NOMO-1 (cell line): ENCODE data around the gene MAT2B.
A peak's percentile ranks its signal among the peaks of the same experiment; 100 is the strongest.

ENCODE experiments used
- DNase-seq, 2 experiments: peaks; one replicate each; lab custom pipeline; 2025; ENCODE audit not compliant: unreplicated experiment in 2 of 2; lab: John Stamatoyannopoulos, UW

The MAT2B gene

DNA sequence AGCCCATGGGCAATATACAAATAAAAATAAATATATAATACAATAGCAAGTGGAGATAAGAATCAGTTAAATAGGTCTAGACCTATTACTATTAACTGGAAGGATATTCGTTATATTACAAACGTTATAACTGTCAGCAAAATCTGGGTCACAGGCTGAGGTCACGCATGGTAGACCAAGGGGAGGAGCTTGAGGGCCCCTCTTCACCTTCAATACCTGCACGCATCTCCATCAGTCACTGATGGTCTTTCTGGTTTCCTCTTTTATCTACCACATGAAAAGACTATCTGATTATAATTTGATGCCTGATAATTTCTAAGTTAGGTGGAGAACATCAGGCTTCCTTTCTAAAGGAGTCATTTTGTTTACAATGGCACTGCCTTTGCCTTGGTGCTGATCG is 43.2 kb downstream of the MAT2B start:
- DNase-seq = no peak

DNA sequence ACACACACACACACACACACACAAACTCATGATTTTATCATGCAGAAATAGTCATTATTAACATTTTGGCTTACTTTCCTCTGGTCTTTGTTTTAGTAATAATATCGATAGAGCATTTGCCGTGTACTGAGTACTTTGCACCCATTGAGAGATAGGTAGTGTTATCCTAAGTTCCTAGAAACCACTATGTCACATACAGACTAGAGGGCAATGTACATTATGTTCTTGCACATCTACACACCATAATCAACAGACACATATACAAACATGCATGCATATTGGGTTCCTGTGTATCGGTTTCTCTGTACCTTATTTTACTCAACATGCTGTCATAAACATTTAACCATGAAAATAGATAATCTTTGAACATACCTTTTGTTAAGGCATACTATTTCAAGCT is 45.7 kb downstream of the MAT2B start:
- DNase-seq = no peak

DNA sequence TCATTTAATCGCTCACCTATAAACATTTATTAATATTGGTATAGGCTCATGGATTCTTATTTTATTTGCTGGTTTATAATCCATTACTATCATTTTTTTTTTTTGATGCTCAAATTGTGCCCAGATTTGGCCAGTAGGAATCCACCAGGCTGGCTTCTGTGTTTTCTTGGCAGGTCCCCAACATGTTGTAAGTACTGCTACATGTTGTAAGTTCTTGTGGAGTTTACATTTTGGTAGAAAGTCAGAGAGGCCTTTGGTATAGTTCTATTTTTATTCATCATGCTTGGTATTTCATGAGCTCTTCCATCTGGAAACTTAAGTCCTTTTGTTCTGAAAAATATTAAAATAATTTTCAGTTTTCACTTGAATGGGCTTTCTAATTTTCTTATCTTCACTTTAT is 47.1 kb downstream of the MAT2B start:
- no peak for DNase-seq

DNA sequence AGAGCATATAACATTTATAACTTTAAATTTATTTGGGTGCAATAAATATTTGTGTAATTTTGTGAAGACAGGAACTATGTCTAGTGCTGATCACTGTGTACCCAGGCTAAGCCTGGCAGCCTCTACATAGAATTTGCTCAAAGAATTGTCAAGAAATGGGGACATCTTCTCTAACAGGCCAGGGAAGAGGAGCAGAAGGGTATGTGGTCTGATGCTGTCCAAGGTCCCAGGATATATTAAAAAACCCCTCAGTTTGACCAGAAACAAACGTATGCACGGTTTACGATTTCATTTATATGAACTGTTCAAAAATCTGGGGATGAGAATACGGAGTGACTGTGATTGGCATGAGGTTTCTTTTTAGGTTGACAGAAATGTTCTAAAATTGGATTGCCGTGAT is 55.9 kb downstream of the MAT2B start:
- DNase-seq = no peak

DNA sequence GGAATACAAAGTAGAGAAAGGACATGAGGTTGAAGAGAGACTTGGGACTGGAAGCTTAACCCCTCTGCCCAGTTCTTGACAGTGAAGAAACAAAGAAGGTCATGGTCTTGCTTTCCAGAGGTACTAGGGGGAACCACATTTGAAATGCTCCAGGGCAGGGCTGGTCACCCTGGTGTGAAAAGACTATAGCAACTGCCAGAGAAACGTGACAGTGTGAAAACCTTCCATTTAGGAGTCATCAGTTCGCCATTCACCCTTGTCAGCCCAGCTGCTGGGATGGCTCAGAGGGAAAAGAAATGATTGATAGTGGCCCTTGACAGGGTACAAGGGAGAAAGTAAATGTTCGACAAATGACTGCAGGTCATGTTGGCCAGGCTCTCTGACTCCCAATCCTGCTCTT is 56.7 kb downstream of the MAT2B start:
- no peak for DNase-seq

DNA sequence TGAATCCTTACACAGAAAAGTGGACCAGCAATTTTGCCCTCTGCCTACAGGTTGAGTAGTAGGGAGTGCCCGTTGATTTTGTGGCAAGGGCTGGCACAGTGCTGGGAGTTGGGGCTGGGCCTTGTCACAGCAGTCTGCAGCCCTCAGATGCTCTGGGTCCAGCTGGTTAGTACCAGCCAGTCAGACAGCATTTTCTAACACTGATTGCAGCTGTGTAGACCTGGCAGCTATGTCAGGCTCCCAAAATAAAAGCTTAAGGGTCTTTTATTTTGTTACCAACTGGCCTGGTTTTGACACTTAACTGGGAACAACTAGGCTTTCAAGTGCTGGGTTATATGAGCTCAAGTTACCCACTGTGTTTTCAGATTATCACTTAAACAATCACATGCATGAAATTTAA is 57.7 kb downstream of the MAT2B start:
- no peak for DNase-seq

DNA sequence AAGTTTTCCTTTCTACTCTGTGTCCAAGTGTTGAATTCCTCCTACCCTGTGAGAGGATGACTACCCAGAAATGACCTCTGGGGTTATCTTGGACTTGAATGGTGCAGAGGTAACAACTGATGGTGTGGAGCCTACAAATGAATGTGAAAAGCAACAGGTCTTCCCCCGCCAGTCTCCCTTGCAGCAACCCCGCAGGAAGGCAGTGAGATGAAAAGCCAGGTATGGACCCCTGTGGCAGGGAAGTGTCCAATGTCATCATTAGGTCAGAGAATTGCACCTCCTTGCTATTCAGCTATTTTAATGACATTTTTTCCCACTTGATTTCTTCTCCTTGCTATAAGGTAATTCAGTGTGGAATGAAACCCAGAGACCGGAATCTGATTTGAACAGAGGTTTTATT is 58.5 kb downstream of the MAT2B start:
- DNase-seq = no peak

DNA sequence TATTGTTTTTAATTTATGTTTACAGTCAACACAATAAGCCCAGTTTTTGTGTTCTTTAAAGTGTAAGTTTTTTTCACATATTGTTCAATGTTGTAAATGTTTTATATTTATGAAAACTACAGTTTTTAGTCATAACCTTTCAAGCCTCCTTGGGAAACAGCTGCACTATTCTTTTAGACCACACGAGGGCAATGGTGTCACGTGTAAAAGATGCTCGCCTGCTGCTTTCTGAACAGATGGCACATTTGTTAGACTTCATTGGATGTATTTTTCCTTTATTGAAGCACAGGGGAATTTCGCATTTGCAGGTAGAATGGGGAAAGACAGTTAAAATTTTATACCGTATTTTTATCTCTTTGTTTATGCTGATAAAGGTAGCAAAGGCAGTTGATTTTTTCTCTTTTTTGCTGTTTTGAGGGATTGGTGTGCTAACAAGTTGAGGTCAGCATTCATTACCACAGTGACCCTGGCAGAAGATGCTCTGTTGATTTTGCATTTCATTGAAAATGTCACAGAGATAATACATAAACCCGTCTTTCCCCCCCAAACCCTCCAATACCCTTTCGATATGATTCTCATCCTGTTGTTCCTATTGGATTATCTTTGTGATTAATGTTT is 59.0 kb downstream of the MAT2B start:
- peak in 1 of 2 experiments; percentile 50 for DNase-seq

DNA sequence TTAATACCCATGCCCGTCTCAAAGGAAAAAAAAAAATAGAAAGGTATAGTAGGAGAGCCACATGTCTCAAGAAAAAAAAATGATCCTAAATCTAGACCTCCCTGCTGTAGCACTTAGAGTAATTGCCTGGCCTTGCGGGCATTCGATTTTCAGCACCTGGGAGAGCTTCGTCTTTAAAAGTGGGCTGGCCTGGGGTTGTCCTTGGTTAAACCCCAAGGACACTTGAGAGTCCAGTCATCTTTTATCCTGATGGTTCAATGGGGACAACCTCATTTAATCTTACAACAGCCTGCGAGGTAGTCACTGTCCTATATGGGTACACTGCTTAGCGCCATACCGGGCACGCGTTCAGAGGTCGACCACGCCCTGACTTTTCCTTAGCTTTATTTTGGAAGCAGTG is 60.1 kb downstream of the MAT2B start:
- DNase-seq = no peak

DNA sequence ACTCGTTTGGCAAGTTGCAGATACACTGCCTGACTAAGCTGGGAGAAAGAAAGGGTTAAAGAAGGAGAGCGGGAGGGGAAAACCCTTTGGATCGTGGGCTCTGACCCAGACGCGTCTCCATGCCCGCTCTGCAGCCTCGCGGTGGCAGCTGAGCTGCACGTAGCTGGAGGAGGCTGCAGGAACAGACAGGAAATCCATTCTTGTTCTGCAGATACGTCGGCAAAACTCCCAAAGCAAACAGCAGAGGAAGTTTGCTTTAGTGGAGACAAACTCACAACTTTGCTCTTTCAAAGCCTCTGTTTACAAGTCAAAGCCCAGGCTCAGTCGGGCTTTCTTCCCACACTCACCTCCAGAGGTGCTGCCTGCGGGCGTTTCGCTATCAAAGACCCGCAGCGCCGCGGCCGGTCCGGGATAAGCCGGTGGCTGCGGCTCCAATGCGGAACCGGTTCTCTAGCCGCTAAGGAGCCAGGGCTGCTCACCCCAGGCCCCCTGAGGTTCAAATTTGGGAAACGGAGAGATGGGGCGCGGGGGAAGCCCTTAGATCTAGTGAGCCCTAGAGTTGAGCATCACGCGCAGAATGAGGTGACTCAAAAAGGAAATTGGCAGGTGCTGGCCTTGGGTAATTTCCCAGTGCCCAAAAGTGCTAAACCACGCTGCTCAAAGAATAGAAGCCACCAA is 60.7 kb downstream of the MAT2B start:
- no peak for DNase-seq

DNA sequence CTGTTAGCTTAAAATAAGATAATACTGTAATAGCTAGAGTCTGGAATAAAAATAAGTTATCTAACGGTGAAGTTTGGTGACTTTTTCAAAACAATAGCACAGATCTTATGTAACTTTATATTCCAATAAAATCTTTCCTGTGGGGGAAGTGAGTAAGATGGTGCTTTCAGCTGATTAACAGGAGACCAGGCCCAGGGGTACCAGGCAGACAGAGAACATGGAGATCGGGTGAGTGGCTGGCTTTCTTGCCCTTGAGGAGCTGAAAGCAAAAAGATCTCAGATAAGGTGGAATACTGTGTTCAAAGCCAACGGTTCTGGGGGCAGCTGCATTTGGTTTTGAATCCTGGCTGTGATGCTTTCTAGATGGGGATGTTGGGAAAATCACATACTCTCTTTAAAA is 61.3 kb downstream of the MAT2B start:
- no peak for DNase-seq

DNA sequence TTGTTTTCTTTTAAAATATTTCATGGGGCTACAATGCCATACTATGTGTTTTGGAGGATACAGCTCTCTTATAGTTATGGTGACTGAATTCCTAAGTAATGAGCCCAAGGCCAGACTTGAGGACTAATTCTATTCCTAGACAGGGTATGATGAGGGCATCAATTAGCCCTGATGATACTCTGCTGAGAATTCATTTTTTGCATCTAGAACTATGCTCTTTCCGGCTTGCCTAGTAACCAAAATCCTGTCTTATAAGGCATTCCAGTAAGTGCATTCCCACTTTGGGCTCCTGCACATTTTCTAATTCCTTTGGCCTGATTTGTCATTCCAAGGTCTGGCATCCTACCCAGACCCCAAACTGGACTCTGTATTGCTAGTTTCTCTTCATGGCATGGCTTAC is 62.4 kb downstream of the MAT2B start:
- no peak for DNase-seq
